K562 (cell line): ENCODE measurements around the gene PRSS27. TPM values are rescaled to one million over a fixed set of nuclear protein-coding genes. Genes with fewer than 3 reads are reported as not detected.
A peak's percentile ranks its signal among the peaks of the same experiment; 100 is the strongest.

Experiments used
- EP400 ChIP-seq: fragments of 450-650 bp; IDR thresholded peaks from 2 replicates; pipeline ENCODE4 v1.6.1; 2017; ENCODE audit warnings: antibody characterized with exemption, mild to moderate bottlenecking, moderate library complexity
- HINFP ChIP-seq: fragments of 450-650 bp; conservative IDR thresholded peaks from 2 replicates; pipeline ENCODE4 v1.6.1; 2016; ENCODE audit warnings: missing genetic modification characterization, low read depth, mild to moderate bottlenecking, control low read depth, missing compliant biosample characterization
- PHTF2 ChIP-seq: fragments of 250-450 bp; sonication (Bioruptor Pico); IDR thresholded peaks from 2 replicates; pipeline ENCODE4 v1.5.0; 2021; ENCODE audit warnings: mild to moderate bottlenecking
- THRA ChIP-seq: fragments of 450-650 bp; IDR thresholded peaks from 2 replicates; pipeline ENCODE4 v1.6.1; 2017; ENCODE audit warnings: mild to moderate bottlenecking, moderate library complexity
- U2AF1 ChIP-seq: fragments of 200-400 bp; formaldehyde crosslinking; optimal IDR thresholded peaks from 2 replicates; pipeline ENCODE3; 2017; ENCODE audit warnings: mild to moderate bottlenecking, low read depth, low read length, moderate library complexity
- YY1 ChIP-seq, 3 experiments: IDR thresholded peaks; 2 replicates each; pipeline ENCODE4 v1.6.1; 2011; ENCODE audit warnings: low read length in 2 of 3, mild to moderate bottlenecking in 2 of 3, moderate library complexity in 2 of 3, borderline replicate concordance in 1 of 3, control low read depth in 1 of 3, low read depth in 1 of 3; ENCODE audit not compliant: insufficient read depth in 3 of 3, insufficient replicate concordance in 2 of 3, control insufficient read depth in 1 of 3, insufficient read length in 1 of 3; ENCODE audit errors: extremely low read depth in 1 of 3
- ZC3H11A ChIP-seq: IDR thresholded peaks from 2 replicates; pipeline ENCODE4 v1.6.1; 2012; ENCODE audit warnings: low read depth, low read length, improper control_type of control experiment
- ZNF184 ChIP-seq: sonication (generic); formaldehyde crosslinking; IDR thresholded peaks from 2 replicates; pipeline ENCODE4 v1.5.0; 2020; ENCODE audit warnings: missing genetic modification reagents
- ZNF217 ChIP-seq: sonication (generic); formaldehyde crosslinking; IDR thresholded peaks from 2 replicates; pipeline ENCODE4 v1.8.0; 2022; ENCODE audit warnings: mild to moderate bottlenecking, missing genetic modification reagents
- ZNF551 ChIP-seq: fragments of 250-450 bp; sonication (Bioruptor Pico); IDR thresholded peaks from 2 replicates; pipeline ENCODE4 v1.5.0; 2021; ENCODE audit warnings: mild to moderate bottlenecking, moderate library complexity
- ZNF592 ChIP-seq: fragments of 450-650 bp; IDR thresholded peaks from 2 replicates; pipeline ENCODE4 v1.6.1; 2017; ENCODE audit warnings: antibody characterized with exemption, mild to moderate bottlenecking
- ZNF764 ChIP-seq: fragments of 250-450 bp; sonication (Bioruptor Pico); IDR thresholded peaks from 2 replicates; pipeline ENCODE4 v1.4.0; 2020; ENCODE audit warnings: low read depth, mild to moderate bottlenecking, moderate library complexity
- polyA plus RNA-seq, 8 experiments: library from polyadenylated mRNA; depleted of rRNA in 4 of 8; stranded (reverse) in 5 of 8; unstranded in 3 of 8; fragments of >200 nt; fragmentation: Nextera tagmentation in 2 of 8; fragmentation: Illumina TruSeq in 1 of 8; extraction: Ambion mirVana in 2 of 8; extraction: Trizol in 1 of 8; gene quantifications; 2 replicates each; pipeline versions ENCODE4 v1.2.1 to v1.2.3, GENCODE V29; 2011 to 2014; ENCODE audit warnings: inconsistent platforms in 1 of 8, missing spikeins in 1 of 8
- total RNA-seq, 7 experiments: library from RNA; depleted of rRNA in 6 of 7; stranded (reverse); fragments of >200 nt in 6 of 7; fragmentation: Illumina TruSeq in 2 of 7; extraction: Trizol in 2 of 7; gene quantifications; 2 replicates each; pipeline versions ENCODE4 v1.2.1 to v1.2.3, GENCODE V29; 2011 to 2021; ENCODE audit warnings: low replicate concordance in 1 of 7
- TF ChIP-seq, protein P1 (sequence below), 3 experiments: fragments of 200-800 bp in 1 of 3; fragments of 250-450 bp in 1 of 3; fragments of 450-650 bp in 1 of 3; sonication (Bioruptor Pico) in 1 of 3; sonication (Bioruptor generic) in 1 of 3; formaldehyde crosslinking in 1 of 3; IDR thresholded peaks; 2 replicates each; pipeline versions ENCODE4 v1.6.1 to v1.8.0; 2016 to 2022; ENCODE audit warnings: mild to moderate bottlenecking in 2 of 3, missing genetic modification characterization in 2 of 3, missing compliant biosample characterization in 1 of 3, moderate library complexity in 1 of 3

The PRSS27 gene
- total and polyA plus RNA-seq, 9 of the 15 experiments (the other 6 are each of a cell fraction or from before 2014, with no cell fraction given), result 0.09 to 0.20 (median 0.17) TPM; not detected in 5

DNA sequence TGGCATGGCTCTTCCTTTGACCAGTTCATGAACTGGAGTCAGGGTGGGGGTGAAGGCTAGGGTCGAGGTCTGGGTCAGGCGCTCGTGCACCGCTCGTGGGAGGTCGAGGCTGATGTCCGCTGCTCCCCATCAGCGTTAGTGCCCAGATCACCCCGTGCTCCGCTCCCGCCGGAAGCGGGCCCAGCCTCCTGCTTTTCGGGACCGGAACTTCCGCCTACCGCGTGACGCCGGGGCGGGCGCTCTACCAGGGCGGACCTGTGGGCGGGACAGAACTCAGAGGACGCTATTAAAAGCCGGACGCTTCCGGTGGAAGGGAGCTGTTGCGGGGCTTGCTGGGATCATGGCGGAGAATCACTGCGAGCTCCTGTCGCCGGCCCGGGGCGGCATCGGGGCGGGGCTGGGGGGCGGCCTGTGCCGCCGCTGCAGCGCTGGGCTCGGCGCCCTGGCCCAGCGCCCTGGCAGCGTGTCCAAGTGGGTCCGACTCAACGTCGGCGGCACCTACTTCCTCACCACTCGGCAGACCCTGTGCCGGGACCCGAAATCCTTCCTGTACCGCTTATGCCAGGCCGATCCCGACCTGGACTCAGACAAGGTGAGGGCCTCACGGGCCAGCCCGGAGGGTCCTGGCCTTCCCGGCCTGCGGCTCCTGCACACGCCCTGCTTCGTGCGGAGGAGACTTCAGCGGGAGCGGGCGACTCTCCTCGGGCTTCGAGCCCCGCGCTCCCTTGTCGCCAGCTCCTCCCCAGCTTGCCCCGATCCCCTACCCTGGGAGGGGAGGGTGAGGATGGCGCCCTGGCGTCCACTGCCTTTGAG is 37.6 kb downstream of the PRSS27 start, which contains the start of gene KCTD5 (continued):
- TF ChIP-seq YY1 (IDR thresholded peaks at IDR 0.05; ENCODE audit: borderline replicate concordance in 1 of 3, control insufficient read depth in 1 of 3, extremely low read depth in 1 of 3, insufficient read depth in 3 of 3, insufficient read length in 1 of 3, insufficient replicate concordance in 2 of 3, low read depth in 1 of 3, low read length in 2 of 3) (peak; percentile 58 to 95 (median 93)), ZNF764 (CRISPR knock-in tag) (no peak), U2AF1 (no peak), HINFP (tag) (no peak), ZC3H11A (peak; percentile 90; the same call in 1 of the 2 replicates), ZNF217 (no peak), ZNF184 (no peak), ZNF592 (peak; percentile 89), ZNF551 (CRISPR knock-in tag) (no peak), THRA (no peak), EP400 (peak; percentile 97), PHTF2 (CRISPR knock-in tag) (no peak)
- TF ChIP-seq, protein P1, sequence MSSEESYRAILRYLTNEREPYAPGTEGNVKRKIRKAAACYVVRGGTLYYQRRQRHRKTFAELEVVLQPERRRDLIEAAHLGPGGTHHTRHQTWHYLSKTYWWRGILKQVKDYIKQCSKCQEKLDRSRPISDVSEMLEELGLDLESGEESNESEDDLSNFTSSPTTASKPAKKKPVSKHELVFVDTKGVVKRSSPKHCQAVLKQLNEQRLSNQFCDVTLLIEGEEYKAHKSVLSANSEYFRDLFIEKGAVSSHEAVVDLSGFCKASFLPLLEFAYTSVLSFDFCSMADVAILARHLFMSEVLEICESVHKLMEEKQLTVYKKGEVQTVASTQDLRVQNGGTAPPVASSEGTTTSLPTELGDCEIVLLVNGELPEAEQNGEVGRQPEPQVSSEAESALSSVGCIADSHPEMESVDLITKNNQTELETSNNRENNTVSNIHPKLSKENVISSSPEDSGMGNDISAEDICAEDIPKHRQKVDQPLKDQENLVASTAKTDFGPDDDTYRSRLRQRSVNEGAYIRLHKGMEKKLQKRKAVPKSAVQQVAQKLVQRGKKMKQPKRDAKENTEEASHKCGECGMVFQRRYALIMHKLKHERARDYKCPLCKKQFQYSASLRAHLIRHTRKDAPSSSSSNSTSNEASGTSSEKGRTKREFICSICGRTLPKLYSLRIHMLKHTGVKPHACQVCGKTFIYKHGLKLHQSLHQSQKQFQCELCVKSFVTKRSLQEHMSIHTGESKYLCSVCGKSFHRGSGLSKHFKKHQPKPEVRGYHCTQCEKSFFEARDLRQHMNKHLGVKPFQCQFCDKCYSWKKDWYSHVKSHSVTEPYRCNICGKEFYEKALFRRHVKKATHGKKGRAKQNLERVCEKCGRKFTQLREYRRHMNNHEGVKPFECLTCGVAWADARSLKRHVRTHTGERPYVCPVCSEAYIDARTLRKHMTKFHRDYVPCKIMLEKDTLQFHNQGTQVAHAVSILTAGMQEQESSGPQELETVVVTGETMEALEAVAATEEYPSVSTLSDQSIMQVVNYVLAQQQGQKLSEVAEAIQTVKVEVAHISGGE (CRISPR knock-in tag; IDR thresholded peaks at IDR 0.05), result peak; percentile 97 to 100 (median 98)
